A549 (cell line): ENCODE results near the gene HIF1AN. TPM values are rescaled to one million over a fixed set of nuclear protein-coding genes. Genes with fewer than 3 reads are reported as not detected.
A peak's percentile ranks its signal among the peaks of the same experiment; 100 is the strongest.

Experiments used
- ATOH8 ChIP-seq: fragments of 250-450 bp; sonication (Bioruptor Pico); IDR thresholded peaks from 2 replicates; pipeline ENCODE4 v1.5.0; 2020; ENCODE audit warnings: low read depth, mild to moderate bottlenecking, moderate library complexity
- BCL3 ChIP-seq: fragments of >200 bp; sonication (Bioruptor Twin); formaldehyde crosslinking; IDR thresholded peaks from 3 replicates; pipeline ENCODE4 v1.6.1; 2016
- BHLHE40 ChIP-seq: IDR thresholded peaks from 2 replicates; pipeline ENCODE4 v1.6.1; 2012; ENCODE audit warnings: low read depth, low read length, inconsistent platforms
- CEBPB ChIP-seq, 2 experiments: fragments of >200 bp in 1 of 2; sonication (Bioruptor Twin) in 1 of 2; formaldehyde crosslinking in 1 of 2; IDR thresholded peaks; 2 replicates each; pipeline ENCODE4 v1.6.1; 2012 to 2016
- CHD2 ChIP-seq: fragments of 150-350 bp; IDR thresholded peaks from 2 replicates; pipeline ENCODE4 v1.6.1; 2014; ENCODE audit warnings: low read length; ENCODE audit not compliant: partially characterized antibody
- CHD4 ChIP-seq: fragments of 200-600 bp; sonication (generic); IDR thresholded peaks from 2 replicates; pipeline ENCODE4 v1.6.1; 2016; ENCODE audit warnings: antibody characterized with exemption, mild to moderate bottlenecking, borderline replicate concordance
- EHF ChIP-seq: fragments of 250-450 bp; sonication (Bioruptor Pico); IDR thresholded peaks from 2 replicates; pipeline ENCODE4 v1.5.0; 2020; ENCODE audit warnings: mild to moderate bottlenecking
- EHMT2 ChIP-seq: fragments of 200-600 bp; sonication (generic); IDR thresholded peaks from 2 replicates; pipeline ENCODE4 v1.6.1; 2016; ENCODE audit warnings: antibody characterized with exemption, low read depth, mild to moderate bottlenecking, moderate library complexity
- ELK1 ChIP-seq: fragments of 150-350 bp; IDR thresholded peaks from 2 replicates; pipeline ENCODE4 v1.6.1; 2014; ENCODE audit warnings: low read depth, mild to moderate bottlenecking, low read length
- ESRRA ChIP-seq: fragments of 150-350 bp; IDR thresholded peaks from 2 replicates; pipeline ENCODE4 v1.6.1; 2014; ENCODE audit warnings: mild to moderate bottlenecking, low read length, borderline replicate concordance
- FOSB ChIP-seq: fragments of 250-450 bp; sonication (Bioruptor Pico); IDR thresholded peaks from 2 replicates; pipeline ENCODE4 v1.5.0; 2020; ENCODE audit warnings: mild to moderate bottlenecking, moderate library complexity
- GATA3 ChIP-seq: IDR thresholded peaks from 2 replicates; pipeline ENCODE4 v1.6.1; 2012; ENCODE audit warnings: borderline replicate concordance
- HEYL ChIP-seq: fragments of 250-450 bp; sonication (Bioruptor Pico); IDR thresholded peaks from 2 replicates; pipeline ENCODE4 v1.8.0; 2021; ENCODE audit warnings: mild to moderate bottlenecking, moderate library complexity
- HOXA7 ChIP-seq: fragments of 250-450 bp; sonication (Bioruptor Pico); IDR thresholded peaks from 2 replicates; pipeline ENCODE4 v1.5.0; 2020; ENCODE audit warnings: mild to moderate bottlenecking, moderate library complexity
- JUN ChIP-seq, 2 experiments: fragments of >200 bp; sonication (Bioruptor Twin); formaldehyde crosslinking; IDR thresholded peaks; 2 replicates in 1 of 2; 3 replicates in 1 of 2; pipeline ENCODE4 v1.6.1; 2016 to 2017
- JUNB ChIP-seq: fragments of >200 bp; sonication (Bioruptor Twin); formaldehyde crosslinking; IDR thresholded peaks from 2 replicates; pipeline ENCODE4 v1.6.1; 2016
- KDM5A ChIP-seq: fragments of 200-600 bp; sonication (generic); IDR thresholded peaks from 2 replicates; pipeline ENCODE4 v1.6.1; 2016; ENCODE audit warnings: antibody characterized with exemption, mild to moderate bottlenecking
- MAFK ChIP-seq: fragments of 450-650 bp; IDR thresholded peaks from 2 replicates; pipeline ENCODE4 v1.6.1; 2014; ENCODE audit not compliant: partially characterized antibody
- MAX ChIP-seq: IDR thresholded peaks from 2 replicates; pipeline ENCODE4 v1.6.1; 2012
- MAZ ChIP-seq: fragments of 150-350 bp; IDR thresholded peaks from 2 replicates; pipeline ENCODE4 v1.6.1; 2014; ENCODE audit warnings: antibody characterized with exemption, low read depth, low read length, borderline replicate concordance
- MYC ChIP-seq: IDR thresholded peaks from 2 replicates; pipeline ENCODE4 v1.6.1; 2012; ENCODE audit warnings: mild to moderate bottlenecking, inconsistent platforms, low read length, improper control_type of control experiment, borderline replicate concordance
- NFE2L2 ChIP-seq: fragments of 150-350 bp; conservative IDR thresholded peaks from 2 replicates; pipeline ENCODE4 v1.6.1; 2014; ENCODE audit warnings: low read length
- NPAS2 ChIP-seq: fragments of 250-450 bp; sonication (Bioruptor Pico); IDR thresholded peaks from 2 replicates; pipeline ENCODE4 v1.8.0; 2022; ENCODE audit warnings: mild to moderate bottlenecking, moderate library complexity, borderline replicate concordance
- NR3C1 ChIP-seq: fragments of >200 bp; sonication (Bioruptor Twin); formaldehyde crosslinking; IDR thresholded peaks from 3 replicates; pipeline ENCODE4 v1.6.1; 2017
- PHF8 ChIP-seq: fragments of 200-600 bp; sonication (generic); IDR thresholded peaks from 2 replicates; pipeline ENCODE4 v1.6.1; 2016; ENCODE audit warnings: low read depth, mild to moderate bottlenecking, antibody characterized with exemption, moderate library complexity, borderline replicate concordance
- POLR2A ChIP-seq: IDR thresholded peaks from 2 replicates; pipeline ENCODE4 v1.6.1; 2012; ENCODE audit warnings: mild to moderate bottlenecking, low read length
- POLR2AphosphoS2 ChIP-seq: conservative IDR thresholded peaks from 2 replicates; pipeline ENCODE4 v1.6.1; 2012; ENCODE audit warnings: low read length, improper control_type of control experiment, inconsistent platforms
- RAD21 ChIP-seq, 2 experiments: fragments of >200 bp in 1 of 2; sonication (Bioruptor Twin) in 1 of 2; formaldehyde crosslinking in 1 of 2; IDR thresholded peaks in 1 of 2; conservative IDR thresholded peaks in 1 of 2; 2 replicates in 1 of 2; 3 replicates in 1 of 2; pipeline ENCODE4 v1.6.1; 2012 to 2018; ENCODE audit warnings: inconsistent platforms in 1 of 2
- RARB ChIP-seq: fragments of 250-450 bp; sonication (Bioruptor Pico); IDR thresholded peaks from 2 replicates; pipeline ENCODE4 v1.8.0; 2021; ENCODE audit warnings: mild to moderate bottlenecking, moderate library complexity
- RFX5 ChIP-seq: fragments of 450-650 bp; IDR thresholded peaks from 2 replicates; pipeline ENCODE4 v1.7.1; 2014; ENCODE audit warnings: antibody characterized with exemption, mild to moderate bottlenecking, moderate library complexity
- RNF2 ChIP-seq: fragments of 200-600 bp; sonication (generic); IDR thresholded peaks from 2 replicates; pipeline ENCODE4 v1.6.1; 2016; ENCODE audit warnings: low read depth, mild to moderate bottlenecking, antibody characterized with exemption, moderate library complexity, borderline replicate concordance
- SMC3 ChIP-seq: fragments of >200 bp; sonication (Bioruptor Twin); formaldehyde crosslinking; IDR thresholded peaks from 3 replicates; pipeline ENCODE4 v1.6.1; 2018; ENCODE audit warnings: inconsistent platforms
- SREBF2 ChIP-seq: fragments of 450-650 bp; IDR thresholded peaks from 2 replicates; pipeline ENCODE4 v1.6.1; 2014; ENCODE audit warnings: mild to moderate bottlenecking, moderate library complexity
- TFCP2L1 ChIP-seq: fragments of 250-450 bp; sonication (Bioruptor Pico); IDR thresholded peaks from 2 replicates; pipeline ENCODE4 v1.5.0; 2021; ENCODE audit warnings: mild to moderate bottlenecking
- TP53 ChIP-seq: fragments of 250-450 bp; sonication (Bioruptor Pico); IDR thresholded peaks from 2 replicates; pipeline ENCODE4 v1.5.0; 2021; ENCODE audit warnings: mild to moderate bottlenecking, moderate library complexity
- USF2 ChIP-seq: fragments of 450-650 bp; IDR thresholded peaks from 2 replicates; pipeline ENCODE4 v1.6.1; 2014; ENCODE audit warnings: antibody characterized with exemption
- ZC3H11A ChIP-seq: fragments of 450-650 bp; IDR thresholded peaks from 2 replicates; pipeline ENCODE4 v1.6.1; 2014; ENCODE audit warnings: antibody characterized with exemption, mild to moderate bottlenecking
- ZFP36 ChIP-seq: fragments of 450-650 bp; IDR thresholded peaks from 2 replicates; pipeline ENCODE4 v1.6.1; 2014; ENCODE audit warnings: borderline replicate concordance; ENCODE audit not compliant: partially characterized antibody
- ZNF302 ChIP-seq: fragments of 250-450 bp; sonication (Bioruptor Pico); IDR thresholded peaks from 2 replicates; pipeline ENCODE4 v1.9.0; 2021; ENCODE audit warnings: inconsistent platforms, mild to moderate bottlenecking, moderate library complexity
- polyA plus RNA-seq, 4 experiments: library from polyadenylated mRNA; depleted of rRNA in 3 of 4; stranded (reverse); fragments of >200 nt; fragmentation: RNase III in 1 of 4; extraction: RNeasy Plus Mini Kit Qiagen cat#74134 plus additional on column Dnase treatment in 1 of 4; gene quantifications; 2 replicates in 3 of 4; 3 replicates in 1 of 4; pipeline ENCODE4 v1.2.3, GENCODE V29; 2011 to 2017
- TF ChIP-seq, protein P1 (sequence below): IDR thresholded peaks from 2 replicates; pipeline ENCODE4 v1.6.1; 2012; ENCODE audit warnings: low read depth, borderline replicate concordance
- TF ChIP-seq, protein P2 (sequence below): IDR thresholded peaks from 2 replicates; pipeline ENCODE4 v1.6.1; 2012

The HIF1AN gene
- polyA plus RNA-seq, 2 of the 4 experiments (the other 2 are of a cell fraction): 15.3 to 21.6 TPM

DNA sequence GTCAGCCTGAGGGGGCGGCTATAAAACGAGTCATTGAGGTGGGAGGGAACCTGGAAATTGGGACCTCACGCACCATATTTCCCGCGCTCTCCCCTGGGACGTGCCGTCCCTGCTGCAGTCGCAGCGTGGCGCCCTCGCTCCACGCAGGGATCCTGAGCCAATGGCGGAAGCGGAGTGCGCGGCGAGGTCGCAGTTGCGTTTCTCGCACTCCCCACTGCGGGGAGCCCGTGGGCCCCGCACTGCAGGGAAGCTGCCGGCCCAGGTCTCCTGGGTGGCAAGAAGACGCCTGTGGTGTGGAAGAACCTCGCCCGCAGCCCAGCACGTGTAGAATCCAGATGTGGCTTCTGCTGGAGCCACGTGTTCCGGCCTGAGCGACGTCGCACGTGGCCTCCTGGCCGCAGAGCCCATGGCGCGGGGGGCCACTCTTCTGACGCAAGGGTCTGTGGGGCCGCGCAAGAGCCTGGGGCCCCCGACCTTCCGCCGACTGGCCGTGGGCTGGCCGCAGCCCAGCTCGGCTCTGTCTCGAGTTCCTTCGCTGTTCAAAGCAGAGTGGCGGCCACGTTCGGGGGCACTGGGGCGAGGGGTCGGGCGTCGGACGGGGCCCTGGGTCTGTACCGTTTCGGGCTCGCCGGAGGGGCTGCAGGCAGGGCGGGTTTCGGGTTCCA, 26.4 kb downstream of the HIF1AN start (continued):
- TF ChIP-seq SMC3 (peak; percentile 96), BHLHE40 (no peak), CHD2 (no peak), NFE2L2 (no peak), CHD4 (no peak), ATOH8 (CRISPR knock-in tag) (no peak), JUN (IDR thresholded peaks at IDR 0.05) (no peak), USF2 (peak; percentile 48), POLR2AphosphoS2 (no peak), RARB (no peak), EHMT2 (no peak), PHF8 (no peak), MAZ (no peak), RNF2 (no peak), GATA3 (no peak), BCL3 (no peak), TP53 (no peak), EHF (CRISPR knock-in tag) (no peak), TFCP2L1 (CRISPR knock-in tag) (no peak), FOSB (CRISPR knock-in tag) (no peak), ESRRA (no peak), ZC3H11A (no peak), NPAS2 (CRISPR knock-in tag) (no peak), MYC (no peak), RFX5 (no peak), KDM5A (no peak), MAX (peak; percentile 96), ZFP36 (no peak), HEYL (no peak), POLR2A (0 out of 2 replicates have a peak, but pooled peaks have one; percentile 10), CEBPB (IDR thresholded peaks at IDR 0.05) (no peak), MAFK (no peak), ZNF302 (CRISPR knock-in tag) (no peak), SREBF2 (no peak), JUNB (no peak), ELK1 (no peak), NR3C1 (no peak), HOXA7 (no peak), RAD21 (conservative IDR thresholded peaks at IDR 0.05 in 1 of 2, IDR thresholded peaks at IDR 0.05 in 1 of 2) (peak; percentile 97 to 98)
- TF ChIP-seq, protein P1, sequence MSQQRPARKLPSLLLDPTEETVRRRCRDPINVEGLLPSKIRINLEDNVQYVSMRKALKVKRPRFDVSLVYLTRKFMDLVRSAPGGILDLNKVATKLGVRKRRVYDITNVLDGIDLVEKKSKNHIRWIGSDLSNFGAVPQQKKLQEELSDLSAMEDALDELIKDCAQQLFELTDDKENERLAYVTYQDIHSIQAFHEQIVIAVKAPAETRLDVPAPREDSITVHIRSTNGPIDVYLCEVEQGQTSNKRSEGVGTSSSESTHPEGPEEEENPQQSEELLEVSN: peak; percentile 93
- TF ChIP-seq, protein P2, sequence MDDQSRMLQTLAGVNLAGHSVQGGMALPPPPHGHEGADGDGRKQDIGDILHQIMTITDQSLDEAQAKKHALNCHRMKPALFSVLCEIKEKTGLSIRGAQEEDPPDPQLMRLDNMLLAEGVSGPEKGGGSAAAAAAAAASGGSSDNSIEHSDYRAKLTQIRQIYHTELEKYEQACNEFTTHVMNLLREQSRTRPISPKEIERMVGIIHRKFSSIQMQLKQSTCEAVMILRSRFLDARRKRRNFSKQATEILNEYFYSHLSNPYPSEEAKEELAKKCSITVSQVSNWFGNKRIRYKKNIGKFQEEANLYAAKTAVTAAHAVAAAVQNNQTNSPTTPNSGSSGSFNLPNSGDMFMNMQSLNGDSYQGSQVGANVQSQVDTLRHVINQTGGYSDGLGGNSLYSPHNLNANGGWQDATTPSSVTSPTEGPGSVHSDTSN: no peak
